A673 (cell line): Measurements from ENCODE around the gene AMOT.

Experiments used
- CTCF ChIP-seq: fragments of 300-800, 200-600 bp; sonication (generic); conservative IDR thresholded peaks from 2 replicates; pipeline ENCODE4 v1.5.1; 2017; ENCODE audit warnings: low read depth, mild to moderate bottlenecking, antibody characterized with exemption, low read length, moderate library complexity, mixed read lengths
- EZH2 ChIP-seq: fragments of 200-600 bp; sonication (generic); IDR thresholded peaks from 2 replicates; pipeline ENCODE4 v1.6.1; 2017; ENCODE audit warnings: borderline replicate concordance, low read depth, mild to moderate bottlenecking, mixed read lengths, antibody characterized with exemption, low read length; ENCODE audit not compliant: poor library complexity, severe bottlenecking

GRCh38 chrX:112753116-112753515, 87.5 kb downstream of the AMOT start:
- TF ChIP-seq CTCF (no peak), EZH2 (no peak)
